Activated T-cell treated with anti-CD3 and anti-CD28 coated beads, Interleukin-2, amount 50 U/mL, for 24 hours (primary cell): ENCODE results near the gene SUOX.
"Not testable (repeated sequence)": the region's sequence is repeated elsewhere in the genome, so short reads cannot be mapped to it uniquely, and the experiment has no call there.

Experiments
- DNase-seq: peaks from one replicate; pipeline ENCODE4 v3.0.0-alpha.2; 2020
- H3K27ac Mint-ChIP-seq: 2 replicates; pipeline ENCODE4 v1.8.0; 2020; ENCODE audit warnings: mild to moderate bottlenecking, mixed read lengths
- H3K27me3 Mint-ChIP-seq: 2 replicates; pipeline ENCODE4 v1.8.0; 2020; ENCODE audit warnings: mixed read lengths
- H3K36me3 Mint-ChIP-seq: 2 replicates; pipeline ENCODE4 v1.8.0; 2020; ENCODE audit warnings: low read depth, mixed read lengths
- H3K4me1 Mint-ChIP-seq: 2 replicates; pipeline ENCODE4 v1.8.0; 2020; ENCODE audit warnings: low read depth, mixed read lengths
- H3K4me3 Mint-ChIP-seq: 2 replicates; pipeline ENCODE4 v1.8.0; 2020; ENCODE audit warnings: mild to moderate bottlenecking, moderate library complexity, mixed read lengths
- H3K9me3 Mint-ChIP-seq: 2 replicates; pipeline ENCODE4 v1.8.0; 2020; ENCODE audit warnings: mixed read lengths

Gene SUOX

DNA sequence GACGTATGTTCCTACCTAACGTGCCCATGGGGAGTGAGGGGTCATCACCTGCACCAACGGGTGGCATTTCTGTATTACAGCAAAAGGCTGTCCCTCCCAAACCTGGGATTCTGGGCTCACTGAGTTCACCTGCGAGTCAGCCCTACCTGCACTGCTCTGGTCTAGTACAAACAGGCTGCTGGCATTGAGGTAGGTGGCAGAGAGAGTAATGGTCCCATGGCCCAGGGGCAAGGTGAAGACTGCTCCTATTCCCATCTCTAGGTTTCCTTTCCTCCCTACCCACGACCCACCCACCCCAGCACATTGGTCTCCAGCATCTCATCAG, 421 bp downstream of the SUOX start:
- no peak for DNase-seq
- Mint-ChIP-seq H3K27ac (peak overlapping the region; percentile 57), H3K27me3 (peaks cover 13% of the 10 kb centered on the region), H3K36me3 (peaks cover 27% of the 10 kb centered on the region), H3K9me3 (no peaks in the 10 kb centered on the region), H3K4me3 (peak overlapping the region; percentile 73), H3K4me1 (peaks cover 22% of the 10 kb centered on the region)

DNA sequence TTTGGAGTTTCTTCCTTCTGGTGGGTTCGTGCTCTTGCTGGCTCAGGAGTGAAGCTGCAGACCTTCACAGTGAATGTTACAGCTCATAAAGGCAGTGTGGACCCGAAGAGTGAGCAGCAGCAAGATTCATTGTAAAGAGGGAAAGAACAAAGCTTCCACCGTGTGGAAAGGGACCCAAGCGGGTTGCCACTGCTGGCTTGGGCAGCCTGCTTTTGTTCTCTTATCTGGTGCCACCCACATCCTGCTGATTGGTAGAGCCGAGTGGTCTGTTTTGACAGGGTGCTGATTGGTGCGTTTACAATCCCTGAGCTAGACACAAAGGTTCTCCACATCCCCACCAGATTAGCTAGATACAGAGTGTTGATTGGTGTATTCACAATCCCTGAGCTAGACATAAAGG, 2.4 kb downstream of the SUOX start:
- DNase-seq, H3K9me3 Mint-ChIP-seq, H3K4me3 Mint-ChIP-seq, H3K36me3 Mint-ChIP-seq: not testable (repeated sequence)
- Mint-ChIP-seq H3K4me1 (peaks cover 22% of the 10 kb centered on the region), H3K27me3 (peaks cover 13% of the 10 kb centered on the region), H3K27ac (peak overlapping the region; percentile 63)

DNA sequence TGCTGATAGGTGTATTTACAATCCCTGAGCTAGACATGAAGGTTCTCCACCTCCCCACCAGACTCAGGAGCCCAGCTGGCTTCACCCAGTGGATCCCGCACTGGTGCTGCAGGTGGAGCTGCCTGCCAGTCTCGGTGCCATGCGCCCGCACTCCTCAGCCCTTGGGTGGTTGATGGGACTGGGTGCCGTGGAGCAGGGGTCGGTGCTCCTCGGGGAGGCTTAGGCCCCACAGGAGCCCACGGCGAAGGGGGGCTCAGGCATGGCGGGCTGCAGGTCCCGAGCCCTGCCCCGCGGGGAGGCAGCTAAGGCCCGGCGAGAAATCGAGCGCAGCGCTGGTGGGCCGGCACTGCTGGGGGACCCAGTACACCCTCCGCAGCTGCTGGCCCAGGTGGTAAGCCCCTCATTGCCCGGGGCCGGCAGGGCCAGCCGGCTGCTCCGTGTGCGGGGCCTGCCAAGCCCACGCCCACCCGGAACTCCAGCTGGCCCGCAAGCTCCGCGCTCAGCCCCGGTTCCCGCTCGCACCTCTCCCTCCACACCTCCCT, 3.0 kb downstream of the SUOX start:
- not testable (repeated sequence) for H3K9me3 Mint-ChIP-seq, DNase-seq, H3K4me3 Mint-ChIP-seq, H3K27ac Mint-ChIP-seq, H3K36me3 Mint-ChIP-seq
- Mint-ChIP-seq H3K4me1 (peaks cover 22% of the 10 kb centered on the region), H3K27me3 (peaks cover 13% of the 10 kb centered on the region)

DNA sequence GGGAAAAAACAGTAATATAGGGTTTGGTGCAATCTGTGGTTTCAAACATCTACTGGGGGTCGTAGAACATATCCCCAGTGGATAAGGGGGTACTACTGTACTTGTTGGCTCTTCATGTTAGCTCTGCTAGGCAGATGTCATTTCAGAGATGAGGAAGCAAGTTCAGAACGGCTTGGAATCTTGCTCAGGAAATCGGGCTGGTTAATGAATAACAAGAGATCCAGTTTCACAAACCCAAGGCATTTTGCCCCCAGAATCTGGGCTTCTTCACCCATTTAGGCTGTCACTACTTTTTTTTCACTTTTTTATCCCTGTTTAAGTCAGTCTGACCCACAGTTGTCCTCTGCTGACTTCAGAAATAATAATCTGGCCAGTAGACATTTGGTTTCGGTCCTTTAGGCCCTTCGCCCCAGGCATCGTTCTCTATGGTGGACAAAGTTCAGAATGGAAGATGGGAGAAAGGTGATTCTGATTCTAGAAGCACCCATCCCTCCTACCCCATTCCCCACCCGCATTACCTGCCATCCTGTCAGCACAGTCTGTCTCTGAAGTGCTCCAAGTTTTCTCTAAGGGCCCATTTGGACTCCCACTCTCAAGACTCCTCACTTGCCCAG, 4.5 kb downstream of the SUOX start:
- no peaks in the 10 kb centered on the region for H3K36me3 Mint-ChIP-seq
- H3K9me3 Mint-ChIP-seq = no peaks in the 10 kb centered on the region
- no peak overlapping the region for H3K4me3 Mint-ChIP-seq
- H3K27me3 Mint-ChIP-seq = peaks cover 13% of the 10 kb centered on the region
- DNase-seq = no peak
- H3K4me1 Mint-ChIP-seq = peaks cover 17% of the 10 kb centered on the region
- H3K27ac Mint-ChIP-seq = no peak overlapping the region

DNA sequence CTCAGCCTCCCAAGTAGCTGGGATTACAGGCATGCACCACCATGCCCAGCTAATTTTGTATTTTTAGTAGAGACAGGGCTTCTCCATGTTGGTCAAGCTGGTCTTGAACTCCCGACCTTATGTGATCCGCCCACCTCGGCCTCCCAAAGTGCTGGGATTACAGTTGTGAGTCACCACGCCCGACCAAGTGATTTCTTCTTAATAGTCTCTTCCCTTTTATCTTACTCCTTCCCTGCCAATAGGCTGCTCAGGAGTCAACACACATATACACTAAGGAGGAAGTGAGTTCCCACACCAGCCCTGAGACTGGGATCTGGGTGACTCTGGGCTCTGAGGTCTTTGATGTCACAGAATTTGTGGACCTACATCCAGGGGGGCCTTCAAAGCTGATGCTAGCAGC, 6.3 kb downstream of the SUOX start:
- not testable (repeated sequence) for H3K4me3 Mint-ChIP-seq, H3K27ac Mint-ChIP-seq

DNA sequence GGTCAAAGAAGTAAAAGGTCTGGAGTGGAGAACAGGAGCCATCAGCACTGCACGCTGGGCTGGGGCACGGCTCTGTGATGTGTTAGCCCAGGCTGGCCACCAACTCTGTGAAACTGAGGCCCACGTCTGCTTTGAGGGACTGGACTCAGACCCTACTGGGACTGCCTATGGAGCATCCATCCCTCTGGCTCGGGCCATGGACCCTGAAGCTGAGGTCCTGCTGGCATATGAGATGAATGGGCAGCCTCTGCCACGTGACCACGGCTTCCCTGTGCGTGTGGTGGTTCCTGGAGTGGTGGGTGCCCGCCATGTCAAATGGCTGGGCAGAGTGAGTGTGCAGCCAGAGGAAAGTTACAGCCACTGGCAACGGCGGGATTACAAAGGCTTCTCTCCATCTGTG, 7.1 kb downstream of the SUOX start:
- Mint-ChIP-seq H3K27ac (no peak overlapping the region), H3K36me3 (no peaks in the 10 kb centered on the region), H3K4me1 (peaks cover 23% of the 10 kb centered on the region), H3K9me3 (no peaks in the 10 kb centered on the region), H3K4me3 (no peak overlapping the region), H3K27me3 (no peaks in the 10 kb centered on the region)
- DNase-seq = no peak

More for the DNA sequence above, 6.3 kb downstream of the SUOX start:
- H3K4me1 Mint-ChIP-seq = peaks cover 19% of the 10 kb centered on the region
- DNase-seq, H3K9me3 Mint-ChIP-seq, H3K27me3 Mint-ChIP-seq, H3K36me3 Mint-ChIP-seq: not testable (repeated sequence)

DNA sequence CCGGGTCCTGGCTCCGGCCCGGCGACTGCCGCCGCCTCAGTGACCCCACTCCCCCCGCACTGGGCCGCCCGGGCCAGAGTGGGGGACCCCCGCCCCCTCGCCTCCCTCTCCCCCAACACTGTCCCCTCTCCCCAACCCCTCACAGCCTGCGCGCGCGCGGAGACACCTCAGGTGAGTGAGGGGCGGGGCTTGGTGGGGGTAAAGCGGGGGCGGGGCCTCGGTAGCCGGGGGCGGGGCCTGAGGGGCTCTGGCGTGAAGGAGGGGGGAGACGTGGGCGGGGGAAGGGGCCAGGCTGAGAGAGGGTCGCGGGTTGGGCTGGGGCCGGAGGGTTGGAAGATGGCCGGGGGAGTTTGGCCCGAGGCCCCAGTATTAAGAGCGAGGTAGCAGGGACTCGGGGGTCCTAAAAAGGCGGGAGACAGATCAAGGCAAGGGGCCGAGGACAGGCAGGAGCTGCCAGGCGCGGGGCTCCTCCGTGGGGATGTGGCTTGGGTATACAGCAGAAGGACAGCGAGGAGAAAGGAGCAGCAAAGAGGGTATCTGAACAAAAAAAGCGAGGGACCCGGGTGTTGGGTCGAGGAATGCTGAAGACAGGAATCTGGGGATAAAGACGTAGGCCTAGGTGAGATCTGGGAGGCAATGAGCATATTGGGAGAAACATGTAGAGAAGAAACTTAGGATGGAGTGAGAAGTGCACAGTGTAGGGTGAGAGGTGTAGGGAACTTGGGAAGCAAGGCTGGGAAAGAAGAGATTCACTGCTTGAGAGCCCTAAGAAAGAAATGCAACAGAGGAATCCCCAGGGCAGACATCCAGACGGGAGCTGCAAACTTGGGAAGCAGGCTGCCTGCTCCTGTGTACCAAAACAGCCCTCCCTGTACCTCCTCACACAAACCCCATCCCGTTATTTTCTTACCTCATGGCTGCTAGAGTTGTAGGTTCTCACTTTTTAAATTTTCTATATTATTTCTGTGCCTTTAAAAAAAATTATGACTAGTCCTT, 10.8 kb downstream of the SUOX start:
- peak; percentile 80 for DNase-seq
- Mint-ChIP-seq H3K4me3 (peak overlapping the region; percentile 82), H3K27me3 (no peaks in the 10 kb centered on the region), H3K27ac (peak overlapping the region; percentile 81), H3K4me1 (peaks cover 29% of the 10 kb centered on the region), H3K9me3 (no peaks in the 10 kb centered on the region), H3K36me3 (no peaks in the 10 kb centered on the region)

DNA sequence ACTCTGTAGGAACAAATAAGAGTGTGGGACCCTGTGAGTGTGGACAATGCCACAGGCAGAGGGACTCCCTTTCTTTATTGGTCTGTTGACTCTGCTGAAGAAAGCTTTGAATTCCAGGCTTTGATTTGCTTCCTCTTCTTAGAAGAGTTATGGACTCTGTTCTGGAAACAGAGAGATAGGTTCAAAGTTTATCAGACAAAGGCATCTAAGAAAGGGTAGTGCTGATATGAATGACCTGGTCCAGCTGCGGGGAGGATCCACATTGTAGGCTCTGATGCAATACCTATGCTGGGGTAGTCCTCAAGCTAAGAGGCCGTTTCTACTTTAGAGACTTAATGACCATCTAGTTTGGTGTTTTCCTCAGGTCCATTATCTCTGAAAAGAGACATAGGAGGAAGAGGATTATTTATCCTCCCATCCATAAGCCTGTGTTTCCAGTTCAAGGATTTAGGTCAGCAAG, 13.1 kb downstream of the SUOX start:
- peaks cover 29% of the 10 kb centered on the region for H3K4me1 Mint-ChIP-seq
- H3K27me3 Mint-ChIP-seq = no peaks in the 10 kb centered on the region
- no peak for DNase-seq
- no peaks in the 10 kb centered on the region for H3K36me3 Mint-ChIP-seq
- H3K9me3 Mint-ChIP-seq = no peaks in the 10 kb centered on the region
- H3K27ac Mint-ChIP-seq = peak overlapping the region; percentile 20
- no peak overlapping the region for H3K4me3 Mint-ChIP-seq

DNA sequence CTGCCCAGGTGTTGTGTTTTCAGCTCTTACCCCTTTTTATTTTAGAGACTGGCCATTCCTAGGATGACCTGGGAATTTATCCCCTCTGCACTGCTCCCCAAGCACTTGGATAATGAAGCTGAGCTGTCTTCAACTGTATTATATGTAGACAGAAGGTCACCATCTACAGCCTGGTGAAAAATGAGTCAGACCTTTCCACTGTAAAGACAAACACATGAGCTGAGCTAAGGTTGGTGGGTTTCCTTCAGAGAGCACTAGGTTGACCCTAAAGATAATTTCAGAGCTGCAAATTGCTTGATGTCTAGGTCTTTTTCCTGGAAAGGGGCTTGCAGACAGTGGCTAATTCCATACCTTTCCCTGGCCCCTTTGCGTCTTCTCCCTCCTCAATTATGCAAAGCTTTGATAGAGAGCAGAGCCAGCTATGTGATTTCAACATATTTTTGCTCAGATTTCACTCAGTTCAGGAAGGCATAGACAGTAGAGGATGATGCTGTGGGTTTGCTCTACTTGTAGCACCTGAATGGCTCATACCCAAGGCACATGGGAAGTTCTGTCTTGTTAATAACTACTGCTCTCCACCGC, 14.5 kb downstream of the SUOX start:
- Mint-ChIP-seq H3K9me3 (no peaks in the 10 kb centered on the region), H3K27ac (peak overlapping the region; percentile 8), H3K4me1 (peaks cover 34% of the 10 kb centered on the region), H3K27me3 (no peaks in the 10 kb centered on the region), H3K4me3 (no peak overlapping the region), H3K36me3 (no peaks in the 10 kb centered on the region)
- no peak for DNase-seq

DNA sequence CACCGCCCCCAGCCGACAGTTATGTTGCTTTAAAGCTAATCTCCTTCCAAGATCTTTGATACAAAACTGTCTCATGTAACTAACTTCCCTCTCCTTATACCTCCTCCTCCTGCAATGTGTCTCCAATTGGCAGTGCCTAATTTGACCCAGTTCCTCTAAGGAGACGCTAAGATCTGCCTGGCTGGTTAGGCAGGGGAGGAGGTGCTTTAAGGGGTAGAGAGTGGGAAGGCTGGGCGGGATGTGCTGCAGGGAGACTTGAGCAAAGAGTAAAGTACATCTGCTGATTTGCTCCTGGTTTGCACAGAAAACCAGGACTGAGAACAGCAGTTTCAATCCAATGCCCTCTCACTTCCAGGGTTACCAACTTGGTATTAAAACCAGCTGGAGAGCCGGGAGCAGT, 16.4 kb downstream of the SUOX start:
- Mint-ChIP-seq H3K4me1 (peaks cover 23% of the 10 kb centered on the region), H3K36me3 (no peaks in the 10 kb centered on the region), H3K27ac (no peak overlapping the region), H3K4me3 (no peak overlapping the region), H3K27me3 (no peaks in the 10 kb centered on the region), H3K9me3 (no peaks in the 10 kb centered on the region)
- no peak for DNase-seq

DNA sequence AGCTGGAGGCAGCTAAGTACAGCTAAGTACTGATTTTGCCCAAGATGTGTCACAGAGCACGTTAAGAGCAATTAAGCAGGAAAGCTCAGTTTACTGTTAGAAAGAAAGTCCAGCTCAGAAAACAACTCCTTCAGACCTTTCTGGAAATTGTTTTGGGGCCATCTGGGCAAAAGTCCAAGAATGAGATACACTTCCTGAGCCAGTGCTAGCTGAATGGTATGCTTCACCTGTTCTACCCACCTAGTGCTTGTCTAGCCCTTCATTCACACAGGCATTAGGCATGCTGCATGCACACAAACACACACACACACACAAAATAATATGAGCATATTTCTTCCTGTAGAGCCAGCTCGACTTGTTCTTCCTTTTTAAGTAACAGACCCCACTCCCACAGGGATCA, 17.1 kb downstream of the SUOX start:
- H3K27me3 Mint-ChIP-seq = no peaks in the 10 kb centered on the region
- H3K27ac Mint-ChIP-seq = no peak overlapping the region
- no peak overlapping the region for H3K4me3 Mint-ChIP-seq
- no peak for DNase-seq
- H3K4me1 Mint-ChIP-seq = peaks cover 18% of the 10 kb centered on the region
- no peaks in the 10 kb centered on the region for H3K36me3 Mint-ChIP-seq
- H3K9me3 Mint-ChIP-seq = no peaks in the 10 kb centered on the region

DNA sequence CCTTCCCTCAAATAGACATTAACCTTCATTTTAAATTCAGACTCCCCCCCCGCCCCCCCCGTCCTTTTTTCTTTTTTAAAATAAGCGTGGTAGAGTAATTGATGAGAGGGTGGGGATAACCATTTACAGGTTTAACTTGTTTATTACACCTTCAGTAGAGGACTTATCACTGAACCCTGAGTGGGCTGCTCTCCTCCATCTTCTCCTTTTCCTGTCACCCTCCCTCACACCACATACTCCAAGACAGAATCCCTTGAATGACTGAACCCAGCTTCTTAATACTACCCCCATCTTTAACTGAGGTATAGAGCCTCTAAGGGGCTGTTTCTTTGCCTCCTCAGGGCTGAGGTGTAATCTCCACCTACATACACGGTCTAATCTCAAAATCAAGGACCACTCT, 20.1 kb downstream of the SUOX start:
- DNase-seq = no peak
- Mint-ChIP-seq H3K27ac (no peak overlapping the region), H3K4me3 (no peak overlapping the region), H3K36me3 (peaks cover 3% of the 10 kb centered on the region), H3K9me3 (no peaks in the 10 kb centered on the region), H3K4me1 (peaks cover 30% of the 10 kb centered on the region), H3K27me3 (no peaks in the 10 kb centered on the region)

DNA sequence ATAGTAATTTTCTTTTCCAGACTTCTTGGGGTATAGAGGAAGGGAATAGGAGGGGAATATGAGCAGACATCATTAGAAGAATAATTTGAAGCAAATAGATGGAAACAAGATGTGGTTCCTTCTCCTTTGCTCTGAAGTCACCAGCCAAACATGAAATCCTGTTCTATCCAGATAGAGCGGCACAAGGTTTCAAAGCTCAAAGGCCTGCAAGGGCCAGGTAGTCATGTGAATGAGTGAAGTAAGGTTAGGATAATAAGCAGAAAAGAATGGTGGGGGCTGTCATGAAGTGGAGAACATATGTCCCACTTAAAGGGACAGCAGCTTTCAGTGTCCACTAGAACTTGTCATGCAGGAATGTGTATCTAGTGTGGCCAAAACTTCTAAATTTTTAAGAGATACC, 21.3 kb downstream of the SUOX start:
- DNase-seq = no peak
- H3K9me3 Mint-ChIP-seq = no peaks in the 10 kb centered on the region
- no peak overlapping the region for H3K27ac Mint-ChIP-seq
- H3K4me3 Mint-ChIP-seq = no peak overlapping the region
- peaks cover 3% of the 10 kb centered on the region for H3K36me3 Mint-ChIP-seq
- no peaks in the 10 kb centered on the region for H3K27me3 Mint-ChIP-seq
- peaks cover 35% of the 10 kb centered on the region for H3K4me1 Mint-ChIP-seq

DNA sequence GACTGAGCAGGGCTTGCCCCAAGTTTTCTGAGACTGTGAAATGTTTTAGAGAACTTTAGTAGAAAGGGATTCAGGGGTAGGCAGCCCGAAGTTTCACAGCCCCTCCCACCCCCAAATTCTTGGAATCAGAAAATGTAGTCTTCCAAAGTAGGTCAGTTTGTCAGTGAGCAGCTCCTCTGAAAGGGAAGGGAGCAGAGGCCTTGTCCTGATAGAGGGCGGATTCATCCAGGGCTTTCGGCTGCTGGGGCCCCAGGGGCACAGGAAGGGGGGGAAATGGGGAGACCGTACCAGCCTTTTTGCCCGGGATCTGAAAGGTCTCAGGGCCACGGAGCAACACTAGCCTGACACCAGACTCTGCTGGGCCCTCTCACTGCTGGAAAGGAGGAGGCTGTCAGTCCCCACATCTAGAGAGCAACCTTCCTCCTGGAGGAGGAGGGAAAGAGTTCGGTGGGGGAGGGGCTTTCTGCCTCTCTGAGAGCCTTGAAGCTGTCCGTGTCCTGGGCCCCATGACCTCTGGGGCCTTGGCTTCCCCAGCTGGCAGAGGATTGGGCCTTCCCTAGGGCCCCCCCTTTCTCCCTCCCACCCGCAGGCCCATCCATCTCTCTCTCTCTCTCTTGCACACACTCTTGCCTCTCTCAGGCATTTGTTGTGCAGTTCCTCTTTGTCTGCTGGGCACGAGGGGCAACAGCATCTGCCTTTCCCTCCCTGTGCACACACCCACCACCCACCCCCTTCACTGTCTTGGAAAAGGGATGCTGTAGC, 23.5 kb downstream of the SUOX start, which contains the start of gene IKZF4:
IKZF4 (plus strand) TSS at position 621 of the 762 bp plus-strand sequence. CDS start 451 bp downstream, outside the sequence.
- Mint-ChIP-seq H3K27me3 (no peaks in the 10 kb centered on the region), H3K36me3 (peaks cover 16% of the 10 kb centered on the region), H3K4me1 (peaks cover 35% of the 10 kb centered on the region), H3K4me3 (peak within 1 kb of the TSS; percentile 85), H3K27ac (peak within 1 kb of the TSS; percentile 96), H3K9me3 (no peaks in the 10 kb centered on the region)
- DNase-seq = peak; percentile 52
